Measurements from ENCODE around the gene SP110.
"Not testable (repeated sequence)": the region's sequence is repeated elsewhere in the genome, so short reads cannot be mapped to it uniquely, and the experiment has no call there.

Gene SP110

GRCh38 chr2:230219419-230220331 is at the start of gene SP110:
SP110 (minus strand) TSS chr2:230219984; CDS start chr2:230216927, 3,057 bp downstream.
- no peak for DNase-seq (ENCODE audit: low spot score)

DNA sequence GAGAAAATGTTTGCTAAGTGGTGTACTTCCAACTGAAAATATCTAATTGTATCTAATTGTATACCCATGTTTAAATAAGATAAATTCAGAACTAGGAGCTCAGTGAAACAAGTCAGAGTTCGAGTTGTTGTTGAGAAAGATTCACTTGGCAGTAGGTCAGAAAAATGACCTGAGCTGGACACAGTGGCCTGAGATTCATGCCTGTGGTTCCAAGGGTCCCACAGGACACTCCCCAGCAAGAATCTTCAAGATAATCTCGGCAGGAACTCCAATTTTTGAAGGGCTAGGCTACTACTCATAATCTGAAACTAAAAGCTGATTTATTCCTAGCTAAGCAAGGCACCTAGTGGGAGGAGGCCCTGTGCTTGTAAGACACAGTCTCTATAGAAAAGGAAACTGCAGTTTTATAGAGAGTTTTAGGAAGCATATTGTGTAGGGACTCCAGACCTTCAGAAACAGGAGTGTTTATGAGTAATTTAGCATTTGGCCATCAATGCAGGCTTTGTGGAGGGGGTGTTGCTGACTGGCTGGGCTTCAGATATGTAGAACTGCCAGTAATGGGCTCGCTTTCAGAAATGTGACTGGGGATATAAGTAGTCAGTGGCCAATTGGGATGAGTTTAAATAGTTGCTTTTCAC is 48.9 kb upstream of the SP110 start:
- DNase-seq (ENCODE audit: low spot score): no peak

- no peak for DNase-seq (ENCODE audit: low spot score)
These were observed 47.8 kb upstream of the SP110 start for GRCh38 chr2:230267556-230267955.

- no peak for DNase-seq (ENCODE audit: low spot score)
These were observed 47.3 kb upstream of the SP110 start for GRCh38 chr2:230267059-230267458.

- DNase-seq (ENCODE audit: low spot score): no peak
These were observed 46.9 kb upstream of the SP110 start for GRCh38 chr2:230266638-230267037.

- DNase-seq (ENCODE audit: low spot score): not testable (repeated sequence)
These were observed 45.2 kb upstream of the SP110 start for GRCh38 chr2:230264945-230265344.

DNA sequence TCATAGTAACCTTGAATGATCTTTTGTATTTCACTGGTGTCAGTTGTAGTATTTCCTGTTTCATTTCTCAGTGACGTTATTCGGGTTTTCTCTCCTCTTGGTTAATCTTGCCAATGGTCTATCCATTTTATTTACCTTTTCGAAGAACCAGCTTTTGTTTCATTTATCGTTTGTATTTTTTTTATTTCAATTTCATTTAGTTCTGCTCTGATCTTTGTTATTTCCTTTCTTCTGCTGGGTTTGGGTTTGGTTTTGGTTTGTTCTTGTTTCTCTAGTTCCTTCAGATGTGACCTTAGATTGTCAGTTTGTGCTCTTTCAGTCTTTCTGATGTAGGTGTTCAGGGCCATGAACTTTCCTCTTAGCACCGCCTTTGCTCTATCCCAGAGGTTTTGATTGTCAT is 42.5 kb upstream of the SP110 start:
- no peak for DNase-seq (ENCODE audit: low spot score)

DNA sequence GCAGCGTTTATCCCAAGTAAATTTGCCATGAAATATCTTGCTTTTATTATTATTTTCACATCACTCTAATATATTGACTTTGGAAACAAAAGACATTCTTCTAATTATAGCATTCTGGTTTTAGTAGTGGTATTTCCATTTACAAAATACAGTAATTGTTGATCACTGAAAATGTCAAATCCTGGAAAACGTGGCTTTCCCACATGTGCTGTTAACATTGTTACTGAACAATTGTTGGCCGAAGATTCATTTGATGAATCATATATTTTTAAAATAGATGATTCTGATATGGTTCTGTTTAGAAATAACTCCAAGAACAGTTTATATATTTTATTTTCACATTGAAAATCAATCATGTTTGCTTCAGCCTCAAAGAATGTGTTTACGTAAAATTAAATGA is 38.7 kb upstream of the SP110 start:
- DNase-seq (ENCODE audit: low spot score): no peak

- DNase-seq (ENCODE audit: low spot score): no peak
These were observed 37.0 kb upstream of the SP110 start for GRCh38 chr2:230256733-230257332.

GRCh38 chr2:230254152-230254881 is 34.5 kb upstream of the SP110 start:
- DNase-seq (ENCODE audit: low spot score): no peak

GRCh38 chr2:230250231-230250630 is 30.4 kb upstream of the SP110 start:
- DNase-seq (ENCODE audit: low spot score): no peak

GRCh38 chr2:230246206-230246605 is 26.4 kb upstream of the SP110 start:
- DNase-seq (ENCODE audit: low spot score): no peak

GRCh38 chr2:230244211-230244610 is 24.4 kb upstream of the SP110 start:
- DNase-seq (ENCODE audit: low spot score): no peak

- DNase-seq (ENCODE audit: low spot score): no peak
These were observed 15.1 kb upstream of the SP110 start for GRCh38 chr2:230234845-230235244.

DNA sequence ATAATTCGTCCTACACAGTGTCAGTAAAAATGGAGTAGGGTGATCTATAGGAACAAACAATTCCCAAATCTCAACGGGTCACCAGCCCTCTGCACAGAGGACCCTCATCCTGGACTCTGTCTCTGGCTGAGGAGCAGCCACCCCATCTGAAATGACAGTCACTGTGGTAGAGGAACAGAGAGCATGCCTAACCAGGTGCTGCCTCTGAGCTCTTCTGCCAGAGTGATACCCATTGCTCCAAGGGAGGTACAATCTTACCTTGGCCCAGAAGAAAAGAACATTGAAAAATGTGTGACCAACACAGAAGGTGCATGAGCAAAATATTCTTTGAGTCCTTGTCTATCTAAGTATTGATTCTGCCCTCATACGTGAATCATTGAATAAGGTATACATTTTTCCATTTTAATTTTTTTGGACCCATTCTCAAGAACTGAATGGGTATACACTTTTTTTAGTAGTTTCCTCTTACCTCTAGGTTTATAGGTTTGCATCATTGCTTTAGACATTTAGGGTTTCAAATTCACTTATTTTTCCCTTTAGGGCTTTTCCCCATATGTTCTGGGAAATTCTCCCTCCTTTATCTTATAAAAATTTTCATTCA is 14.4 kb upstream of the SP110 start:
- no peak for DNase-seq (ENCODE audit: low spot score)

DNA sequence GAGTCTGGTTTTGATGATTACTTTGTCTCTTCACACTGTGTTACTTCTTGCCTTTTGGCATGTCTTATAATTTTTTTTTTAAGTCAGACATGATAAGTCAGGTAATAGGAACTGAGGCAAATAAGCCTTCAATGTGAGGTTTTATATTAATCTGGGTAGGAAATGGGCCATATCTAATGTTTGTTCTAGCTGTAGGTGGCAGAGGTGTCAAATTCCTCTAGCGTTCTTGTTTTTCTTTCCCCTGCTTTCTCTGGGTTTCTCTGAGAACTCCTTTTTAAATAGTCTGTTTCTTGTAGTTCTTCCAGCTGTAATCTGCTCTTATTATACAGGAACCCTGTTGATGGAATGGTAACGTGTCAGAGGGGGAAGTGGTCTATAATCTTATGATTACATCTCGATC is 11.5 kb upstream of the SP110 start:
- DNase-seq (ENCODE audit: low spot score): no peak

DNA sequence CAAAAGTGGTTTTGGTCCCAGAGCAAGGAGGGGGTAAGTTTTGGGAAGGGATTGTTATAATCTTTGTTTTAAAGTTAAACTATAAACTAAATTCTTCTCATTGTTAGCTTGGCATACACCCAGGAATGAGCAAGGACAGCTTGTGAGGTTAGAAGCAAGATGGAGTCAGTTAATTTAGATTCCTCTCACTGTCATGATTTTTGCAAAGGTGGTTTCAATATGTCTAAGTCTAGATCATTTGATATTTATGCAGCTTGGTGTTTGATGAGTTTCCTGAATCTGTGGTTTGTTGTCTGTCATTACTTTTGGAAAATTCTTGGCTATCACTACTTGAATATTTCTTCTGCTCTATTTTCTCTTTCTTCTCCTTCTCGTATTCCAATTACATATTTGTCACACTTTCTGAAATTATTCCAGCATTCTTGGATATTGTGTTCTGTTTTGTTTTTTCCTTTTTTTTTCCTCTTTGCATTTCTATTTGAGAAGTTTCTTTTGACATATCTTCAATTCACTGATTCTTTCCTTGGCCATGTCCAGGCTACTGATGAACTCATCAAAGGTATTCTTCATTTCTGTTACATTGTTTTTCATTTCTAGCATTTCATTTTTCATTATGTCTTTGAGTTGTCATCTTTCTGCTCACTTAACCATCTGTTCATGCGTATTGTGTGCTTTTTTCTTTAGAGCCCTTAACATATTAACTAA is 10.9 kb upstream of the SP110 start:
- DNase-seq (ENCODE audit: low spot score): no peak

DNA sequence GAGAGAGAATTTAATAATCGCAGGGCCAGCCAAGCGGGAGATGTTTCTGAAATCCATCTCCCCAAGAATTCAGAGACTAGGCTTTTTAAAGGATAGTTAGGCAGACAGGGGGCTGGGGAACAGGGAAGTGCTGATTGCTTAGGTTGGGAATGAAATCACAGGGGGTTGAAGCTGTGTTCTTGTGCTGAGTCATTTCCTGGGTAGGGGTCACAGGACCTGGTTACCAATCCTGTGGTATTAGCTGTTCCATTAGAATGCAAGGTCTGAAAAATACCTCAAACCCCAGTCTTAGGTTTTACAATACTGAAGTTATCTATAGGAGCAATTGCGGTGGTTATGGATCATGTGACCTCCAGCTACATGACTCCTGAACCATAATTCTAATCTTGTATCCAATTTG is 10.3 kb upstream of the SP110 start:
- no peak for DNase-seq (ENCODE audit: low spot score)

- no peak for DNase-seq (ENCODE audit: low spot score)
These were observed 7.4 kb upstream of the SP110 start for GRCh38 chr2:230227216-230227615.

DNA sequence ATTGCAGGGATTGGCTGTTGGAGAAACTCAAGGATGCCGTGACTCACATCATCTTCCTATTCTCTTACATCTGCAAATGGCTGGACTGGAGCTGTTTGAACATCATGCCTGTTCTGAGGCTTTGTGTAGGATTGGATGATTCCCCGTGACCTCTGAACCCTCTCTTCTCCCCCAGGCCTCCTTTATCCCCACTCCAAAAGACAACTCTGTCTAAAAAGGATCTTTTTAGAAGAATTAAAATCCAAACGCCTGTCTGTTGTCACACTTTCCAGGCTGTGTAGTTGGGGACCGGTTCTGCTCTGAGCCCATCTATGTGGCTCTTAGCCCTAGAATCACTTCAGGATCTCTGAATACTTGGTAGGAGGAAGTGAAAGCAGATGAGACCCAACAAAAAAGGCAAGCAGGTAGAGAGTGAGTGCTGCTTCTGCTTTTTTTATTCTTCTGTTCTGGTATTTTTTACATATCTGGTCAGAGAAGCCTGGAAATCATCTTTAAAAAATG is 6.3 kb upstream of the SP110 start:
- DNase-seq (ENCODE audit: low spot score): no peak

DNA sequence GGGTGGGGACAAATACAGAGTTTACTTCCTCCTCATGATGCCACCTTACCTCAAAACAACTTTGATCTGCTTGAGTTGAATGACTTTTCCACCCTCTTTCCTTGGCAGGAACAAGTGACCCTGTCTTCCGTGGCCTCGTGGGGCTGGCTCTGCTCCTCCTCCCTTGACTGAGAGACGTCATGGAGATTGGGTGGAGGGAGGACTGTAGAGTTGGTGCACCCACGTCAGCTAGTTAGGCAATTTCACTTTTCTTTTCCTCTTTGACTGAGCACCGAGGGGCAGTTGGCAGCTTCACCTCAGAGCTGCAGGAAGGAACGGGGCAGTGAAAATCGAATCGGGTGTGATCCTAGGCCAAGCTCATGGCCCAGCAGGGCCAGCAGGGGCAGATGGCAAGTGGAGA is 5.7 kb upstream of the SP110 start, which contains the start of gene SP140:
TSS of gene SP140 (plus strand) at position 251 of the 400 bp plus-strand sequence. CDS start at position 360, 109 bp downstream.
- DNase-seq (ENCODE audit: low spot score): no peak

All from D341Med (cell line).